WI38 (cell line): ENCODE measurements around the gene GBGT1.

Source experiments
- H3K4me3 ChIP-seq: 2 replicates; pipeline ENCODE4 v1.5.1; 2011; ENCODE audit warnings: low read depth, mild to moderate bottlenecking, control low read depth, low read length
- TF ChIP-seq, protein P1 (sequence below): IDR thresholded peaks from 2 replicates; pipeline ENCODE4 v1.5.1; 2012; ENCODE audit warnings: low read depth, mild to moderate bottlenecking, control low read depth, low read length

The GBGT1 gene

DNA sequence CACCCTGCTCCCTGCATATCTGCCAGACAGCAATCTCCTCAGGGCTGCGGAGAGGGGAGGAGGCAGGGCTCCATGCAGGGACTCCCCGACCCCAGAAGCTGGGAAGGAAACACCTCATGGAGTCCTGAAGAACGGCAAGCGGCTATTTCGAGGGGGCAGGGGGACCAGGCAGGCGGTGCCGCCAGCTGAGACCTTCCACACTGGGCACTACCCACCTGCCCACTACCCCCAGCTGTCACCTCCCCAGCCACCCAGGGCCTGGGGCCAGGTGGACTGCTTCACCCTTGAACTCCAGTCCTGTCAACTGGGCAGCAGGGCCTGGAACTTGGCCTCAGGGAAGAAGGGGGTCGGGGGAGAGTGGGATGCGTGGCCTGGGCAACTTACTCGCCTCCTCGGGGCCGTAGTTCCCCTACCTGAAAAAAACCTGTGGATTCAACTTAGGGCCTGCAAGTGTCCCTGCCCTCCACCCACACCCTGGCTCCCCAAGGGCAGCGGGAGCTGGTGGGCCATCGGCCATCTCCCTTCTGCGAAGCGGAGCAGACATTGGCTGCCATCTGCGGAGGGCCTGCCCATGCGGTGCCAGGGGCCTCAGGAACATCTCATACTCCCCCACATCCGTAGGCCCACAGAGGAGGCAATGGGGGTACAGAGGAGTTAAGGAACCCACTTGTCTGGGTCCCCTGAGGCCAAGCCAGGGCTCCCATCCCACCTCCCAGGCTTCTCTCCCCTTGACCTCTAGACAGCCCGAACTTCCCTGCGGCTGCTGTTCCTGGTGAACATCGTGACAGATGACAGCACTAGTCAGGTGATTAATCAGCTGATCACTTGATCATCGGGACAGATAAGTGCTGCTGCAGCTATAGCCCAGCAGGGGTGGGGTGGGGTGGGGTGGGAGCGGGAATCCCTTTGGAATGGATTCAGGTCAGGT lies 24.2 kb downstream of the GBGT1 start:
- TF ChIP-seq, protein P1, sequence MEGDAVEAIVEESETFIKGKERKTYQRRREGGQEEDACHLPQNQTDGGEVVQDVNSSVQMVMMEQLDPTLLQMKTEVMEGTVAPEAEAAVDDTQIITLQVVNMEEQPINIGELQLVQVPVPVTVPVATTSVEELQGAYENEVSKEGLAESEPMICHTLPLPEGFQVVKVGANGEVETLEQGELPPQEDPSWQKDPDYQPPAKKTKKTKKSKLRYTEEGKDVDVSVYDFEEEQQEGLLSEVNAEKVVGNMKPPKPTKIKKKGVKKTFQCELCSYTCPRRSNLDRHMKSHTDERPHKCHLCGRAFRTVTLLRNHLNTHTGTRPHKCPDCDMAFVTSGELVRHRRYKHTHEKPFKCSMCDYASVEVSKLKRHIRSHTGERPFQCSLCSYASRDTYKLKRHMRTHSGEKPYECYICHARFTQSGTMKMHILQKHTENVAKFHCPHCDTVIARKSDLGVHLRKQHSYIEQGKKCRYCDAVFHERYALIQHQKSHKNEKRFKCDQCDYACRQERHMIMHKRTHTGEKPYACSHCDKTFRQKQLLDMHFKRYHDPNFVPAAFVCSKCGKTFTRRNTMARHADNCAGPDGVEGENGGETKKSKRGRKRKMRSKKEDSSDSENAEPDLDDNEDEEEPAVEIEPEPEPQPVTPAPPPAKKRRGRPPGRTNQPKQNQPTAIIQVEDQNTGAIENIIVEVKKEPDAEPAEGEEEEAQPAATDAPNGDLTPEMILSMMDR: no peak
- no peak overlapping the region for H3K4me3 ChIP-seq

- H3K4me3 ChIP-seq: no peak overlapping the region
- TF ChIP-seq, protein P1: no peak
Observed at GRCh38 chr9:133137451-133138231, 26.1 kb downstream of the GBGT1 start.

DNA sequence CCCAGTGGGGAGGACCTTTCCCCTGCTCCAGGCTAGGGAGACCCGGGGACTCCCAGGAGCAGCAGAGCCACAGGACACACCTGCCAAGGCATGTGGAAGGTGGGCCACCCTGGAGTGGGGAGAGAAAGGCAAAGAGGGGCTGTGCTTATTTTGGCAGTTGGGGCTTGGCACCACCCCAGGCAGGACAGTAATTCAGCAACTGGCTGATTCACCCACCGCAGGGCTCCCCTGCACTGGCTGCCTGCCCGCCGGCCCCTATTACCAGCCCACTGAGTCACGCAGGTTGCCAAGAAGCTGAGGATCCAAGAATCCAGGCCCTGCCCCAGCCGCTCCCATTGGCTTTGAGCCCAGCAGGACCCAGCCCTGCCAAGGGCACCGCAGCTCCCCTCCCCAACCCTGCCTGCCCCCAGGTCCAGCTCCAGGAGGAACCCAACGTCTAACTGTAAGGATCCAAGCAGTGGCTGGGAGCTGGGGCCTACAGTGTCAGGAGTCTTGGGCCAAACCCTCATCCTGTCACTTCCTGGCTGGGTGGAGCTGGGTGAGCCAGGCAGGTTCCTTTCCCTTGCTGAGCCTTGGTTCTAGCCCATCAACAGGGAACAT lies 28.5 kb downstream of the GBGT1 start:
- TF ChIP-seq, protein P1: no peak
- no peak overlapping the region for H3K4me3 ChIP-seq

- TF ChIP-seq, protein P1: no peak
- 0 out of 2 replicates have a peak overlapping the region, but pooled peaks have one; percentile 5 for H3K4me3 ChIP-seq
Observed at GRCh38 chr9:133134388-133135145, 29.1 kb downstream of the GBGT1 start.

GRCh38 chr9:133133681-133134387 lies 29.9 kb downstream of the GBGT1 start:
- 0 out of 2 replicates have a peak overlapping the region, but pooled peaks have one; percentile 5 for H3K4me3 ChIP-seq
- TF ChIP-seq, protein P1: no peak

DNA sequence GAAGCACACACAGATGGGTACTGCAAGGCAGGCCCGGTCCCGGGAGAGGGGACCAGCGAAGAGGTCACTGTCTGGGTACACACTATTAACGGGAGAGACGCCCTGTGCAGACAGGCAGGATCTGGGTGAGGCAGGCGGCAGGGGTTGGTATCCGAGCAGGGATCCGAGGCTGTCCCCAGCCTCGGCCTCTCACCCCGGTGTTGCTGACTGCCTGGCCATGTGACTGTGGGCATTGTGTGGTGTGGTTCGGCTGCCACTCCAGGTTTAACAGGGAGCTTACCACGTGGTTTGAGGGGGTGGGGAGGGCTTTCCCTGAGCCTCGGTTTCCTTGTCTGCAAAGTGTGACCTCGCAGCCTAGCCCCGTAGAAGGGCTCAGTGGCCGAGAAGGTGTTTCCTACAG lies 31.5 kb downstream of the GBGT1 start:
- no peak overlapping the region for H3K4me3 ChIP-seq
- TF ChIP-seq, protein P1: no peak
